Hepatocyte (in vitro differentiated cells): ENCODE measurements around the gene ACSL3. TPM values are rescaled to one million over a fixed set of nuclear protein-coding genes. Genes with fewer than 3 reads are reported as not detected.

Source experiments
- DNase-seq: peaks from one replicate; pipeline ENCODE4 v3.0.0-alpha.2; 2016; ENCODE audit warnings: low spot score
- H2AFZ ChIP-seq: fragments of 200-600 bp; sonication (generic); 2 replicates; pipeline ENCODE4 v1.6.0; 2016; ENCODE audit warnings: antibody characterized with exemption, mild to moderate bottlenecking
- H3K27ac ChIP-seq: fragments of 200-600 bp; sonication (generic); 2 replicates; pipeline ENCODE4 v1.5.1; 2016; ENCODE audit warnings: mild to moderate bottlenecking
- H3K27me3 ChIP-seq: fragments of 200-600 bp; sonication (generic); 2 replicates; pipeline ENCODE4 v1.6.1; 2016
- H3K36me3 ChIP-seq: fragments of 200-600 bp; sonication (generic); replicated peaks from 2 replicates; pipeline ENCODE4 v1.5.1; 2016; ENCODE audit warnings: low read depth; ENCODE audit not compliant: insufficient read depth
- H3K4me1 ChIP-seq: fragments of 200-600 bp; sonication (generic); 2 replicates; pipeline ENCODE4 v1.5.1; 2016; ENCODE audit warnings: mild to moderate bottlenecking, moderate library complexity; ENCODE audit not compliant: insufficient read depth
- H3K4me2 ChIP-seq: fragments of 200-600 bp; sonication (generic); 2 replicates; pipeline ENCODE4 v1.6.0; 2016
- H3K4me3 ChIP-seq: fragments of 200-600 bp; sonication (generic); 2 replicates; pipeline ENCODE4 v1.5.1; 2016; ENCODE audit warnings: mild to moderate bottlenecking
- H3K79me2 ChIP-seq: fragments of 200-600 bp; sonication (generic); 2 replicates; pipeline ENCODE4 v1.6.0; 2017; ENCODE audit warnings: mild to moderate bottlenecking
- H3K9me2 ChIP-seq: fragments of 200-600 bp; sonication (generic); replicated peaks from 2 replicates; pipeline ENCODE4 v1.6.0; 2017; ENCODE audit warnings: mild to moderate bottlenecking; ENCODE audit not compliant: insufficient read depth
- H3K9me3 ChIP-seq: fragments of 200-600 bp; sonication (generic); 2 replicates; pipeline ENCODE4 v1.5.1; 2016; ENCODE audit warnings: low read depth, mild to moderate bottlenecking
- H4K20me1 ChIP-seq: fragments of 200-600 bp; sonication (generic); 2 replicates; pipeline ENCODE4 v1.6.0; 2016; ENCODE audit warnings: mild to moderate bottlenecking; ENCODE audit not compliant: insufficient read depth, poor library complexity, severe bottlenecking
- EZH2 ChIP-seq: fragments of 200-600 bp; sonication (generic); IDR thresholded peaks from 2 replicates; pipeline ENCODE4 v1.6.1; 2016; ENCODE audit warnings: antibody characterized with exemption, mild to moderate bottlenecking, borderline replicate concordance
- EZH2phosphoT487 ChIP-seq: fragments of 200-600 bp; sonication (generic); IDR thresholded peaks from one replicate; pipeline ENCODE4 v1.6.1; 2018; ENCODE audit warnings: antibody characterized with exemption, mild to moderate bottlenecking, low read depth, moderate library complexity; ENCODE audit not compliant: unreplicated experiment, severe bottlenecking
- WGBS: methylation state at CpG from one replicate; pipeline ENCODE4 v1.1.6; 2016; ENCODE audit warnings: low lambda C conversion rate; ENCODE audit errors: missing lambda C conversion rate; 5-methylcytosine and 5-hydroxymethylcytosine counted together
- polyA plus RNA-seq: library from polyadenylated mRNA; unstranded; fragments of >200 nt; fragmentation: Nextera tagmentation; extraction: Ambion mirVana; gene quantifications from 2 replicates; pipeline ENCODE4 v1.2.1, GENCODE V29; 2016
- total RNA-seq: library from RNA; depleted of rRNA; stranded (reverse); fragments of >200 nt; gene quantifications from 2 replicates; pipeline ENCODE4 v1.2.3, GENCODE V29; 2014
- TF ChIP-seq, protein P1 (sequence below): fragments of 200-600 bp; sonication (generic); IDR thresholded peaks from 2 replicates; pipeline ENCODE4 v1.5.1; 2016; ENCODE audit warnings: antibody characterized with exemption, mild to moderate bottlenecking; ENCODE audit not compliant: poor library complexity

The ACSL3 gene
- total and polyA plus RNA-seq, 2 experiments from 2014 or later: 82.1 to 133 TPM

DNA sequence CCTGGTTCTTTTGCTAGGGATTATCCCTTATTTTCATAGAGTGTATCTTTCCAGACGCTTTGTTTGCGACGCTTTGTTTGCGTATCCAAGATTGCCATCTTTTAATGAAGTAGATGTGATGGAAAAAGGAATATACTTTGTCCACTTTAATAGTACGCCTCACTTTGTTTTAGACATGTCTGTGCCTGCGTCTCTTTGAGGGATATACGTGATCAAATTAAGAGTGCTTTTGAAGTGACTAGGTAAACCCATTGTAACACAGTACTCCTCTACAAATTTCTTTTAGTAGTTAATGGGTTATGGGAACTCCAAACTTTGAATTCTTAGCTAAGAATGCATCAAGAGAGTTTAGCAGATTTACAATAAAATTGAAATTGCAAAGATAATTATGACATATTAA is 27.9 kb downstream of the ACSL3 start:
- no peak for DNase-seq
- Histone ChIP-seq H3K4me1 (peaks cover 19% of the 10 kb centered on the region), H3K79me2 (peaks cover 99% of the 10 kb centered on the region), H3K27ac (no peak overlapping the region), H3K9me3 (no peaks in the 10 kb centered on the region), H3K4me2 (no peak overlapping the region), H3K9me2 (no peaks in the 10 kb centered on the region), H3K4me3 (no peak overlapping the region), H4K20me1 (peaks cover 92% of the 10 kb centered on the region), H3K36me3 (no peaks in the 10 kb centered on the region), H2AFZ (no peak overlapping the region), H3K27me3 (no peaks in the 10 kb centered on the region)
- WGBS: 93% methylated on average over 7 of the region's 7 CpGs
- TF ChIP-seq, protein P1, sequence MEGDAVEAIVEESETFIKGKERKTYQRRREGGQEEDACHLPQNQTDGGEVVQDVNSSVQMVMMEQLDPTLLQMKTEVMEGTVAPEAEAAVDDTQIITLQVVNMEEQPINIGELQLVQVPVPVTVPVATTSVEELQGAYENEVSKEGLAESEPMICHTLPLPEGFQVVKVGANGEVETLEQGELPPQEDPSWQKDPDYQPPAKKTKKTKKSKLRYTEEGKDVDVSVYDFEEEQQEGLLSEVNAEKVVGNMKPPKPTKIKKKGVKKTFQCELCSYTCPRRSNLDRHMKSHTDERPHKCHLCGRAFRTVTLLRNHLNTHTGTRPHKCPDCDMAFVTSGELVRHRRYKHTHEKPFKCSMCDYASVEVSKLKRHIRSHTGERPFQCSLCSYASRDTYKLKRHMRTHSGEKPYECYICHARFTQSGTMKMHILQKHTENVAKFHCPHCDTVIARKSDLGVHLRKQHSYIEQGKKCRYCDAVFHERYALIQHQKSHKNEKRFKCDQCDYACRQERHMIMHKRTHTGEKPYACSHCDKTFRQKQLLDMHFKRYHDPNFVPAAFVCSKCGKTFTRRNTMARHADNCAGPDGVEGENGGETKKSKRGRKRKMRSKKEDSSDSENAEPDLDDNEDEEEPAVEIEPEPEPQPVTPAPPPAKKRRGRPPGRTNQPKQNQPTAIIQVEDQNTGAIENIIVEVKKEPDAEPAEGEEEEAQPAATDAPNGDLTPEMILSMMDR: no peak
- TF ChIP-seq EZH2 (no peak), EZH2phosphoT487 (no peak)

GRCh38 chr2:222891890-222892289 is 31.1 kb downstream of the ACSL3 start:
- H3K79me2 ChIP-seq: peaks cover 83% of the 10 kb centered on the region
- H2AFZ ChIP-seq: no peak overlapping the region
- no peaks in the 10 kb centered on the region for H3K9me3 ChIP-seq
- H3K4me1 ChIP-seq: no peaks in the 10 kb centered on the region
- H3K4me3 ChIP-seq: no peak overlapping the region
- no peaks in the 10 kb centered on the region for H3K27me3 ChIP-seq
- H3K27ac ChIP-seq: no peak overlapping the region
- peaks cover 74% of the 10 kb centered on the region for H4K20me1 ChIP-seq
- WGBS: 90% methylated on average over 4 of the region's 4 CpGs
- TF ChIP-seq, protein P1: no peak
- TF ChIP-seq EZH2phosphoT487: no peak
- TF ChIP-seq EZH2: no peak
- no peaks in the 10 kb centered on the region for H3K36me3 ChIP-seq
- DNase-seq: no peak
- H3K9me2 ChIP-seq: no peaks in the 10 kb centered on the region
- no peak overlapping the region for H3K4me2 ChIP-seq

DNA sequence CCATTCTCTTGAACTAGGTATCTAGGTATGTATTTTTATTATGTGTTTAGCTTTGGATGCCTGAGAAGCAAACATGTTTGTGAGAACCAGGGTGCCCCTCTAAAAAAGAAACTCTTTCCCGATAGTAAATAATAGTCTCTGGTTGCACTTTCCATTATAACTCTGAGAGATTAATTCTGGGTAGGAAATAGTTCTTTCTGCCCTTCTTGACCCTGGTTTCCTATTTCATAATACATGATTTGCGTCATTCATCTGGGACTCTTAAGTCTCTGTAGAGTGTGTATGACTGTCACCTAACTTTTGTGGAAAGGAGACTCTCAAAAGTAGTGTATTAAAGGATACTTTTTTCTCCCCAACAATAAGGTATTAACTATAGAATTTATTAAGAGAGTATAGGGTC is 31.5 kb downstream of the ACSL3 start:
- H3K36me3 ChIP-seq: no peaks in the 10 kb centered on the region
- WGBS: 68% methylated on average over 2 of the region's 2 CpGs
- TF ChIP-seq, protein P1: no peak
- TF ChIP-seq EZH2: no peak
- TF ChIP-seq EZH2phosphoT487: no peak
- no peak for DNase-seq
- H3K27me3 ChIP-seq: no peaks in the 10 kb centered on the region
- no peak overlapping the region for H2AFZ ChIP-seq
- no peak overlapping the region for H3K4me3 ChIP-seq
- peaks cover 78% of the 10 kb centered on the region for H3K79me2 ChIP-seq
- H3K4me1 ChIP-seq: no peaks in the 10 kb centered on the region
- no peaks in the 10 kb centered on the region for H3K9me3 ChIP-seq
- H3K4me2 ChIP-seq: no peak overlapping the region
- H3K9me2 ChIP-seq: no peaks in the 10 kb centered on the region
- no peak overlapping the region for H3K27ac ChIP-seq
- peaks cover 70% of the 10 kb centered on the region for H4K20me1 ChIP-seq

DNA sequence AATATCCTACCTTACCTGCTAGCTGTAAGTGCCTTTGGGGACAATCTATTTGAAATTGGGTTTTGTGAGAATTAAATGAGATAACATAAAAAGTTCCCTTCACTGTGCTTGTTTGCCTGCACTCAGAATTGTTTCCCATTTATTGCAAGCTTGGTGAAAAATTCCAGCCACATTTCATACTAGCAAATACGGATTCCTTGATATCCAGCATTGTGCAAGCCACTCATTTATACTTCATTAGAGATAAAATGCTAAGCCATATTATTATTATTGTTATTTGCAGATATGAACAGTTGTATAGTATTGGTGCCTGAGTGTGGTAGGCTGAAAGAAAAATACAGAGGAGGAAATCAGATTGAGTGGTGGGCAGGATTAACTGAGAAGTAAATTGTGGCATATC is 31.9 kb downstream of the ACSL3 start:
- no peaks in the 10 kb centered on the region for H3K9me3 ChIP-seq
- no peaks in the 10 kb centered on the region for H3K27me3 ChIP-seq
- H3K27ac ChIP-seq: no peak overlapping the region
- H2AFZ ChIP-seq: no peak overlapping the region
- TF ChIP-seq EZH2phosphoT487: no peak
- no peak for TF ChIP-seq EZH2
- TF ChIP-seq, protein P1: no peak
- peaks cover 65% of the 10 kb centered on the region for H4K20me1 ChIP-seq
- H3K9me2 ChIP-seq: no peaks in the 10 kb centered on the region
- no peaks in the 10 kb centered on the region for H3K4me1 ChIP-seq
- no peak for DNase-seq
- H3K79me2 ChIP-seq: peaks cover 74% of the 10 kb centered on the region
- no peak overlapping the region for H3K4me3 ChIP-seq
- WGBS: 87% methylated on average over 1 of the region's 1 CpG
- no peak overlapping the region for H3K4me2 ChIP-seq
- H3K36me3 ChIP-seq: no peaks in the 10 kb centered on the region
